Neutrophil (primary cell): ENCODE results near the gene ZNF783.
"Not testable (repeated sequence)": the region's sequence is repeated elsewhere in the genome, so short reads cannot be mapped to it uniquely, and the experiment has no call there.

ENCODE experiments used
- H3K27ac ChIP-seq: fragments of 200-600 bp; sonication (generic); 2 replicates; pipeline ENCODE4 v1.5.1; 2016; ENCODE audit warnings: mild to moderate bottlenecking, moderate library complexity
- H3K27me3 ChIP-seq: fragments of 200-600 bp; sonication (generic); 2 replicates; pipeline ENCODE4 v1.6.0; 2016; ENCODE audit warnings: mild to moderate bottlenecking
- H3K36me3 ChIP-seq: fragments of 200-600 bp; sonication (generic); 2 replicates; pipeline ENCODE4 v1.5.1; 2017
- H3K4me1 ChIP-seq, 2 experiments: fragments of 200-600 bp in 1 of 2; sonication (generic) in 1 of 2; 1 replicate in 1 of 2; 2 replicates in 1 of 2; pipeline versions ENCODE4 v1.5.1 to v1.6.1; 2013 to 2016; ENCODE audit warnings: low read depth in 1 of 2, low read length in 1 of 2, mild to moderate bottlenecking in 1 of 2, moderate library complexity in 1 of 2; ENCODE audit not compliant: control insufficient read depth in 1 of 2, insufficient read depth in 1 of 2
- H3K4me3 ChIP-seq, 2 experiments: fragments of 200-600 bp in 1 of 2; sonication (generic) in 1 of 2; 1 replicate in 1 of 2; 2 replicates in 1 of 2; pipeline ENCODE4 v1.5.1; 2013 to 2016; ENCODE audit warnings: low read depth in 1 of 2, low read length in 1 of 2, mild to moderate bottlenecking in 1 of 2, moderate library complexity in 1 of 2
- H3K9me3 ChIP-seq: fragments of 200-600 bp; sonication (generic); 2 replicates; pipeline ENCODE4 v1.5.1; 2016
- TF ChIP-seq, protein P1 (sequence below): fragments of 200-600 bp; sonication (generic); IDR thresholded peaks from 2 replicates; pipeline ENCODE4 v1.5.1; 2016; ENCODE audit warnings: antibody characterized with exemption

ZNF783 gene

DNA sequence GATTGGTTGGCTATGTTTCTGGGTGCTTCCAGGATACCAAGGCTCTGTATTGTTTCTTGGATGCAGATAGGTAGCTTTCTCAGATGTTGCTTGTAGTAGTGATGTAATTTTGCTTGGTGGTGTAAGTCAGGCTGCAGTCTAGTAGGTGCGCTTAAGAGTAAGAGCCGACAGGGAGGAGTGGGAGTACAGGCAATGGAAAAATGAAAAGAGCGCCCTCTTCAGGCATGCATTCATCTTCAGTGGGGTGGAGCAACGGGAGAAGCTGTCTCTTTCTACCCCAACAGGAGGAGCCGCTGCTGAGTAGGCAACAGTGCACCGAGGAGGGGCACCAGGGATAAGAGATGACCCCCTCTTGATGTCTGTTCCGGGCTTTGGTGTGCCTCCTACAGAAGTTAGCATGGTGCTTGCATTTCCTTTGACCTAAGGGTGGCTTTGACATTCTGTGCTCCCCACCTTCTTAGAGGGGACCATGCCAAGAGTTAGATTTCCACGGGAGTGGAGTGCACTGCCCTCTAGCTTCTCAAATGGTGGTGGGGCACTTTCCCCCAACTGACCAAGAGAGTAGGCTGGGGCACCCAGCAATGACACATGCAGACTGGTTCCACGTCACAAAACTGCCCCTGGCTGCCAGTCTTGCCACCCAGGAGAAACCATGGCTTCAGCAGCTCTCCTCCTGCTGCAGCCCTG is 56.1 kb downstream of the ZNF783 start:
- no peak overlapping the region for H3K27ac ChIP-seq
- H3K36me3 ChIP-seq = no peaks in the 10 kb centered on the region
- no peaks in the 10 kb centered on the region for H3K4me1 ChIP-seq
- no peak overlapping the region for H3K4me3 ChIP-seq
- H3K27me3 ChIP-seq = peaks cover 4% of the 10 kb centered on the region
- H3K9me3 ChIP-seq = no peaks in the 10 kb centered on the region
- TF ChIP-seq, protein P1, sequence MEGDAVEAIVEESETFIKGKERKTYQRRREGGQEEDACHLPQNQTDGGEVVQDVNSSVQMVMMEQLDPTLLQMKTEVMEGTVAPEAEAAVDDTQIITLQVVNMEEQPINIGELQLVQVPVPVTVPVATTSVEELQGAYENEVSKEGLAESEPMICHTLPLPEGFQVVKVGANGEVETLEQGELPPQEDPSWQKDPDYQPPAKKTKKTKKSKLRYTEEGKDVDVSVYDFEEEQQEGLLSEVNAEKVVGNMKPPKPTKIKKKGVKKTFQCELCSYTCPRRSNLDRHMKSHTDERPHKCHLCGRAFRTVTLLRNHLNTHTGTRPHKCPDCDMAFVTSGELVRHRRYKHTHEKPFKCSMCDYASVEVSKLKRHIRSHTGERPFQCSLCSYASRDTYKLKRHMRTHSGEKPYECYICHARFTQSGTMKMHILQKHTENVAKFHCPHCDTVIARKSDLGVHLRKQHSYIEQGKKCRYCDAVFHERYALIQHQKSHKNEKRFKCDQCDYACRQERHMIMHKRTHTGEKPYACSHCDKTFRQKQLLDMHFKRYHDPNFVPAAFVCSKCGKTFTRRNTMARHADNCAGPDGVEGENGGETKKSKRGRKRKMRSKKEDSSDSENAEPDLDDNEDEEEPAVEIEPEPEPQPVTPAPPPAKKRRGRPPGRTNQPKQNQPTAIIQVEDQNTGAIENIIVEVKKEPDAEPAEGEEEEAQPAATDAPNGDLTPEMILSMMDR = no peak

DNA sequence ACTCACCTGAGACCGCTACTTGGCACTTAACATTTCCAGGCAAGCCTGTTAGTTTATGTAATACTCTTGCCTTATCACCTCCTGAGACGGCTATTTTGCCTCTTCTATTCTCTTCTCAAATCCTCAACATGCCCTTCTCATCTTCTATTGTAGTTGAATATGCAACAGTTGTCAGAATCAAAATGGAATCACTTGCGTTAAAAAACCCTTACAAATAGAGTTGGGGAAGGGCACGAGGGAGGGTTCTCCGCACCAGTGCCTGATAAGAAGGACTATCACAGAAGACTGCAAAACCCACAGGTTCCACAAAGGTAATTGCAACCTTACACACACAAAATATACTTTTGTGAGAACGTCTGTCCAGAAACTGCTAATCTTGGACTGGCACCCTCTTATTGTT is 57.4 kb downstream of the ZNF783 start:
- H3K9me3 ChIP-seq = no peaks in the 10 kb centered on the region
- H3K4me1 ChIP-seq = no peaks in the 10 kb centered on the region
- no peak overlapping the region for H3K4me3 ChIP-seq
- peaks cover 4% of the 10 kb centered on the region for H3K27me3 ChIP-seq
- no peaks in the 10 kb centered on the region for H3K36me3 ChIP-seq
- TF ChIP-seq, protein P1 = no peak
- no peak overlapping the region for H3K27ac ChIP-seq

DNA sequence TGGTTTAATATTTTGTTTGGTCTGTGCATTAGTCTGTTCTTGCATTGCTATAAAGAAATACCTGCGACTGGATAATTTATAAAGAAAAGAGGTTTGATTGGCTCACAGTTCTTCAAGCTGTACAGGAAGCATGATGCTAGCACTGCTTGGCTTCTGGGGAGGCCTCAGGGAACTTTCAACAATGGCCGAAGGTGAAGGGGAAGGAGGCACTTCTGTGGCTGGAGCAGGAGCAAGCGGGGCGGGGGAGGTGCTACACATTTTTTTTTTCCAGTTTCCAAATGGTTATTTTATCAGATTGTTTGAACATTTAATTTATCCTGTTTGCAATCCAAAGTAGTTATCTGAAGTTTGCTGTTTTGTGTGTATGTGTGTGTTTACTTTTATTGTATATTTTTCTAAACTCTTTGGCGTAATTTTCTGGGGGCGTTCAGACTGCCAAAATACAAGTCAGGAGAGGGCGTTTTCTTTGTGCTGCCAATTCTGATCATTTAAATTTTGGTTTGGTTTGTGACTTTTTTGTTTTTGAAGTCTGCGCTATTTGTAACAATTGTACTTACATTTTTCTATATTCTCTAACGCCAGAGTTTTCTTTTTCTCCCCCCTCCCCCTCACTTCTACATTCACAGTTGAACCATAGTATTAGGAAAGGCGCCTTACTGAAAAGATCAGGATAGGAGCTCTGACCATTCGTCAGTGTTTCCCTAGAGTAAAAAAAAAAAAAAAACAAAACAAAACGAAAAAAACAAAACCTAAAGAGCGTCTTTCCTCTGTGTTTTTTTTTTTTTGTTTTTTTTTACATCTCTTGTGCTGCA is 58.5 kb downstream of the ZNF783 start:
- TF ChIP-seq, protein P1 = no peak
- Histone ChIP-seq H3K27me3 (peaks cover 4% of the 10 kb centered on the region), H3K9me3 (no peaks in the 10 kb centered on the region), H3K4me1 (no peaks in the 10 kb centered on the region), H3K4me3 (no peak overlapping the region), H3K36me3 (no peaks in the 10 kb centered on the region), H3K27ac (no peak overlapping the region)

DNA sequence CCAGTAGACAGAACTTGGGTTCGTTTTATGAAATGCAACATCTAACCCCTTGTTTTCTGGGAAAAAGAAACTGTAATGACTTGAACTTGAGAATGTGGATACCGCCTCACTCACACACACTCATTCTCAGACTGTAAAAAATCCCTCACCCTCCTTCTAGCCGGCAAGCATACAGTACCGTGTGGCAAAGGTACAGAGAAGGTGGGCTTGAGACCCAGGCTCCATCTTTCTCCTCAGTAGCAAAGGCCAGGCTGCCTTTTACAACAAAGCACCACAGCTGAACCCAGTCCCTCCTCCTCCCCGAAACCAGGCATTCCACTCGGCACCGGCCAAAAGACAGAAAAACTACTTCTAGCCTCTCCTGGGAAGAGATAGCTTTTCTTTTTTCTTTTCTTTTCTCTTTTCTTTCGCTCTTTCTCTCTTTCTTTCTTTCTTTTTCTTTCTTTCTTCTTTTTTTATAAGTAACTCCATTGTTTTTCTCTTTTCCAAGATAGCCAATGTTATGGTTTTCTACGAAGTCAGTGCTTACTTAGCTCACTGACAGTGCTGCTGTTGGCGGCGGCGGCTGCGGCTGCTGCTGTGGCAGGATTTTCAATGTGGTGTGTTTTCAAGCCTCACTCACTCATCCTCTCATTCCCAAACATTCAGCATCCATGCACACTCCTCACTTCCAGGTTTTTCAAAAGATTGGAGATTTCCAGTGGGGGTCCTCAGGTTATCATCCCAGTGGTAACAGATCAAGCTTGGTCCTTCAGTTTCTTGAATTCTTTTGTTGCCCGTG is 59.3 kb downstream of the ZNF783 start:
- not testable (repeated sequence) for H3K27ac ChIP-seq, H3K36me3 ChIP-seq, H3K4me1 ChIP-seq, H3K4me3 ChIP-seq, H3K9me3 ChIP-seq, H3K27me3 ChIP-seq

DNA sequence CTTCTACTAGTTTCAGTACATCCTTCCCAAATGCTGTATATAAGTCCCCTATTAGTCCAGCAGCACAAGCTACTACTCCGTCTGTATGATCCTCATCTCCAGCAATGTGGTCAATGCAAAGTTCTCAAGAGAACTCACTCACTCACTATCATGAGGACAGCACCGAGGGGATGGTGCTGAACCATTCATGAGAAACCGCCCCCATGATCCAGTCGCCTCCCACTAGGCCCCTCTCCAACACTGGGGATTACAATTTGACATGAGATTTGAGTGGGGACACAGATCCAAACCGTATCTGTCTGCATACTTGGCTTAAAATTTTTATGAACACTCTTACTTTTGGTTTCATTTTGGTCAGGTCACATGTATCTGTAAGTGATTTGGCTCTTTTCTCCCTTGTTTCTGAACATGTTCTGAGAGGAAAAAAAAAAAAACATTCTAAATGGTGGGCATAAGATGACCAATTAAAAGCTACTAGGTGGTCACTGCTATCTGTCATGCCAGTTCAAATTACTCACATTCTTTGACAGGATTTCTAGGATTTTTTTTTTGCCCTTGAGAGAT is 60.1 kb downstream of the ZNF783 start:
- Histone ChIP-seq H3K27me3 (peaks cover 4% of the 10 kb centered on the region), H3K27ac (no peak overlapping the region), H3K36me3 (no peaks in the 10 kb centered on the region), H3K4me3 (no peak overlapping the region), H3K4me1 (no peaks in the 10 kb centered on the region), H3K9me3 (no peaks in the 10 kb centered on the region)
- TF ChIP-seq, protein P1 = no peak
